C4-2B (cell line): ENCODE data around the gene CDC27.
"Not testable (repeated sequence)": the region's sequence is repeated elsewhere in the genome, so short reads cannot be mapped to it uniquely, and the experiment has no call there.

Experiments used
- H3K27ac ChIP-seq: fragments of 450-650 bp; 2 replicates; pipeline ENCODE4 v1.5.1; 2017
- ZFX ChIP-seq: fragments of 450-650 bp; IDR thresholded peaks from 2 replicates; pipeline ENCODE4 v1.6.1; 2017
- TF ChIP-seq, protein P1 (sequence below): fragments of 450-650 bp; conservative IDR thresholded peaks from 2 replicates; pipeline ENCODE4 v1.5.1; 2017; ENCODE audit warnings: mild to moderate bottlenecking

Gene CDC27

DNA sequence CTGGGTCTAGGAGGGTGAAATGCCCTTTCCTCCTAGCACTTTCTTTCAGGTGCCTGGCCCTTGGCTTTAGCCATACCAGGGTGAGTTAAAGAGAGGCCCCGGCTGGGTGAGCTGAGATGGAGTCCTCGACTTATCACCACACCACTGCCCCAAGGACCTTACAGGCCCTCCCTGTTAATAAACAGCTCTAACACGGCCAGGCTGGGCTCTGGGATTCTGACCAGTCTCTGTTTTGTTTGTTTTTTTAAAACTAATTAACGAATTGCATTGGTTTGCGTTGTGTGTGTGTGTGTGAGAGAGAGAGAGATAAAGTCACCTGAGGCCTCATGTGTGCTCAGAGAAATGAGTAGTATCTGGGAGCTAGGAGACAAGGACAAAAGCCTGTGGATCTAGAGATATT lies 34.4 kb upstream of the CDC27 start:
- TF ChIP-seq, protein P1, sequence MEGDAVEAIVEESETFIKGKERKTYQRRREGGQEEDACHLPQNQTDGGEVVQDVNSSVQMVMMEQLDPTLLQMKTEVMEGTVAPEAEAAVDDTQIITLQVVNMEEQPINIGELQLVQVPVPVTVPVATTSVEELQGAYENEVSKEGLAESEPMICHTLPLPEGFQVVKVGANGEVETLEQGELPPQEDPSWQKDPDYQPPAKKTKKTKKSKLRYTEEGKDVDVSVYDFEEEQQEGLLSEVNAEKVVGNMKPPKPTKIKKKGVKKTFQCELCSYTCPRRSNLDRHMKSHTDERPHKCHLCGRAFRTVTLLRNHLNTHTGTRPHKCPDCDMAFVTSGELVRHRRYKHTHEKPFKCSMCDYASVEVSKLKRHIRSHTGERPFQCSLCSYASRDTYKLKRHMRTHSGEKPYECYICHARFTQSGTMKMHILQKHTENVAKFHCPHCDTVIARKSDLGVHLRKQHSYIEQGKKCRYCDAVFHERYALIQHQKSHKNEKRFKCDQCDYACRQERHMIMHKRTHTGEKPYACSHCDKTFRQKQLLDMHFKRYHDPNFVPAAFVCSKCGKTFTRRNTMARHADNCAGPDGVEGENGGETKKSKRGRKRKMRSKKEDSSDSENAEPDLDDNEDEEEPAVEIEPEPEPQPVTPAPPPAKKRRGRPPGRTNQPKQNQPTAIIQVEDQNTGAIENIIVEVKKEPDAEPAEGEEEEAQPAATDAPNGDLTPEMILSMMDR, result no peak
- no peak for TF ChIP-seq ZFX
- no peak overlapping the region for H3K27ac ChIP-seq

DNA sequence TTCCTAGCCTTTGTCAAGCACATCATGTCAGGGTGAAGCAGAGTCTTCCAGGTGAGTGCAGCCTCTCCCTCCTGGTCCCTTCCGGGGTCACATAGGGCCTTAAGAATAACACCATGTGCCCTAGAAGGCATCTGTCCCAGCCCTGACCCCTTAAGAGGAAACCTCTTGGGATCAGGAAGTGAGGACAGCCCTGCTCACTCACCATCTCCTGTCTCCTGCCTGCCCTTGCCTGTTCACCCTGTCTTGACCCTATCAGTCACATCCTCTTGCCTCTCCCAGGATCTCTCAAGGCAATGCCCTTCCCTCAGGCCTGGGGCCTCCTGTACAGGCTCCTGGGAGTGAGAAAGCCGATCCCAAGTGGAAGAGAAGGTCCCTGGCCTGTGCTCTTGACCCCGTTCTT lies 33.9 kb upstream of the CDC27 start:
- H3K27ac ChIP-seq, result no peak overlapping the region
- no peak for TF ChIP-seq ZFX
- TF ChIP-seq, protein P1, result no peak

DNA sequence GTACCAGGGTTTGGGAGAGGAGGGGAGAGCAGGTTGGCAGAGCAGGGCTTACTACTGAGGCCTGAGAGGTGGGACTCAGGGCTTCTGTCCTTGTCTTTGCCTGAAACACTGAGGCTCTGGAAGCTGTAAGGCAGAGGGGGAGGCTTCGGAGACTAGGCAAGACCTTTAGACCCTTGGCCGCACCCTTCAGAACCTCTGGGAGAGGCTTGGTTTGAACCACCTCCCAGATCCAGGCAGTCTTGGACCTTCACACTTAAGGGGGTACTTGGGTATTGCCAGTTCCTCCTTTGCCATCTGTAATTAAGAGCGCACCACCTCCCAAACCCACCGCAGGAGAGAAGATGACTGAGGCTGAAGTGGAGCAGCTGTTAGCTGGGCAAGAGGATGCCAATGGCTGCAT lies 33.0 kb upstream of the CDC27 start:
- no peak overlapping the region for H3K27ac ChIP-seq
- TF ChIP-seq, protein P1, result no peak
- no peak for TF ChIP-seq ZFX

DNA sequence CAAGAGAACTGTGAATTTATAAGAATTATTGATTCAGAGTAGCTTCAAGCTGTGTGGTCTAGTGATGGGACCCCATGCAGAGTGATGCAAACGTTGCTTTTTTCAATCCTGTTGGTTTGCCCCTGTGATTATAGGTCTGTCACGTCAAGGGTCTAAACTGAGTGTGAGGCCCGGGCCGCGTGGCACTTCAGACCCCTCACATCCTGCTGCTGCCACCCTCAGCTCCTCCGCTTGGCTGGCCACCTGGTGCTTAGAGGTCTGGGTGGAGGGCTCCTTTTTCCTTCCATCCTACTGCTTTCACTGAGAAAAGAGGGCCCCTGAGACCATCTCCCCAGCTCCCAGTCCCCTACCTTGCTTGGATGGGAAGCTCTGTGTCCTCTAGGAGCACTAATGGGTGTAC lies 32.1 kb upstream of the CDC27 start:
- no peak overlapping the region for H3K27ac ChIP-seq
- TF ChIP-seq, protein P1, result no peak
- no peak for TF ChIP-seq ZFX

DNA sequence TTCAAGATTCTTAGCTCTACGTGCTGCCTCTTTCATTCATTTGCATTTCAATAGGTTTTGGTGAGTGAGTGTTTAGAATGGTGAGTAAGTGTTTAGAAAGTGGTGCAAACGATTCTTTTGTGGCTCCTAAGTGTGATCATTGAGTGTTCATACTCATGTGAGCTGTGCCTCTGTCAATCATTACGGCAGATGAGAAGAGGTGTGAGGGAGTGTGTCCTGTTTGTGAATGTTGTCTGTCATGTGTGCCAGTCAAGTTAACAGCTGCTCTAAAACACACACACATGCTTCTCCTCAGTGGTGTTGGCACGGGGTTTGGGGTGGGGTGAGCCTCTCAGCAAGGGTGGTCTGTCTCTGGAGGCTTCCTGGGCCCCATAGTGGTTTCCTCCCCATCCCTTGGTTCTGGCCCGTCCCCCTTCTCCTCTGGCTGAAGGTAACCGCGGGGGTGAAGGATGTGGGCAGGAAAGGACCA lies 31.5 kb upstream of the CDC27 start:
- H3K27ac ChIP-seq, result no peak overlapping the region
- TF ChIP-seq, protein P1, result no peak
- no peak for TF ChIP-seq ZFX

DNA sequence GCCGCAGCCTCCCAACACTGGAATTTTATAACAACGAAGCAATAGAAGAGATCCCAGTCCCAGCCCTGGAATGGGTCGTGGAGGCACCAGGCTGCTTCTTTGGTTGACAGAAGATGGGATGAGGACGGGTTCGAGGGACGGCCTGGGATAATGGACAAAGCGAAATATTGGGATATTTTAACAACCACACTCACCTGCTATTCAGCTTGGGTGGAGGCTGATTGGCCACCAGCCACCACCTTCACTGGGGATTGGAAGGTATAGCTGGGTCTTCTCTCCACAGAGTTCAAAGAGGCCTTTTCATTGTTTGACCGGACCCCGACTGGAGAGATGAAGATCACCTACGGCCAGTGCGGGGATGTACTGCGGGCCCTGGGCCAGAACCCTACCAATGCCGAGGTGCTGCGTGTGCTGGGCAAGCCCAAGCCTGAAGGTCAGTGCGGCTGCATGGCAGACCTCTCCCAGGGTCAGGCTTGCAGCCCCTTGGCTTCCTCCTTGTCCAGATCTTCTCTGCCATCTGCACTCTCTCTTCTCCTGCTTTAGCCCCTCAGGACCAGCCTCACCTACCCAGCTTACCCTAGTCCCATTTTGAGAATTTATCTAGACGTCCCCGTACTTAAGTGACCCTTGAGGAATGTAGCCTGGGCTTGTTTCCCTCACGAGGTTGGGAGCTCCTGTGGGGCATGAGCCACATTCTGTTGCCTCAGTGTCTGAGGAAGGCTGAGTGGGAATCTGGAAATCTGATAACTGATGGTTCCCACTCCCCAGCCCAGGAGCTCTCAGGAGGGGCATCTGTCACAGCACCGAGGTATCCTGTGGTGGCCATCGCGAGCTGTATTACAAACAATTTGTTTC lies 30.8 kb upstream of the CDC27 start:
- H3K27ac ChIP-seq, result no peak overlapping the region
- TF ChIP-seq ZFX, result no peak
- TF ChIP-seq, protein P1, result no peak

DNA sequence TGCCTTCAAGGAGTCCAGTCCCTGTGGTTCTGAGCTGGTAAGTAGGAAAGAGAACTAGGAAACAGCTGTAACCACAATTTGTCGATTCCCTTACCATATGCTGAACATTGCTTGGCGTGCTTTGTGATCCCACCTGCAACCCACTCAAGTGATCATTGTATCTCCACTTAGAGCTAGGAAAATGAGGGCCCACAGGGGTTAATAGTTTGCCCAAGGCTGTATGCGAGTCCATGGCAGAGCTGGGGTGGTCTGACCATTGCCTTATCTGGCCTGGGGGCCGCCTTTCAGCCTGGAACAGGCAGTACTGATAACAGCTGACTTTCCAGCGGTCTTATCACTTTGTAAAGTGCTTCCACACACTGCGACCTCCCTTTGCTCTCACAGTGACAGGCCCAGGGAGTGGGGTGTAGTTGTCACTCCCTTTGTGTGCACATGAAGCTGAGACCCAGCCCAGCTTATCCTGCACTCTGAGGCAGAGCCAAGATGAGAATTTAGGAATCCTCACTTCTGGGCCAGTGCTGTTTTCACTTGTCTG lies 29.9 kb upstream of the CDC27 start:
- H3K27ac ChIP-seq, result no peak overlapping the region
- TF ChIP-seq, protein P1, result no peak
- TF ChIP-seq ZFX, result no peak

DNA sequence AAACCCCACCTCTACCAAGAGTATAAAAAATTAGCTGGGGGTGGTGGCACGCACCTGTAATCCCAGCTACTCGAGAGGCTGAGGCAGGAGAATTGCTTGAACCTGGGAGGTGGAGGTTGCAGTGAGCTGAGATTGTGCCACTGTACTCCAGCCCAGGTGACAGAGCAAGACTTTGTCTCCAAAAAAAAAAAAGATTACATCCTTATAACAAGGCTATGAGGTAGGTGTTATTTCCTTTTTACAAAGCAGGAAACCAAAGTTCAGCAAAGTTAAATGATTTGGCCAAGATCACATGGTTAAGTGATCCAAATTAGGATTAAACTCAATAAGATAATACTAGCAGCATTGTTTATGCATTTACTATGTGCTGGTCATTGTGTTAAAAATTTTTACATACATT lies 28.2 kb upstream of the CDC27 start:
- not testable (repeated sequence) for H3K27ac ChIP-seq

DNA sequence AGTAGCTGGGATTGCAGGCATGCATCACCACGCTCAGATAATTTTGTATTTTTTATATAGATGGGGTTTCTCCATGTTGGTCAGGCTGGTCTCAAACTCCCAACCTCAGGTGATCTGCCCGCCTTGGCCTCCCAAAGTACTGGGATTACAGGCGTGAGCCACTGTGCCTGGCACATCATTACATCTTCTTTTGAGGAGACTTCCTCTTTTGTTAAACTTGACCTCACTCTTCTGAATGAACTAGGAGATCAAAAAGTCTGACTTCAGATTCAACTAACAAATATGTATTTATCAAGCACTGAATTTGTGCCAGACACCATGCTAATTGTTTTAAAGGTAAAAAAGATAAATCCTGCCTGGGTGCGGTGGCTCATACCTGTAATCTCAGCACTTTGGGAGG lies 27.7 kb upstream of the CDC27 start:
- not testable (repeated sequence) for H3K27ac ChIP-seq
